SK-N-SH treated with all-trans-retinoic acid at 6 μM for 48 hours (cell line): ENCODE results near the gene TPST1.
A peak's percentile ranks its signal among the peaks of the same experiment; 100 is the strongest.
"Not testable (repeated sequence)": the region's sequence is repeated elsewhere in the genome, so short reads cannot be mapped to it uniquely, and the experiment has no call there.

Experiments used
- ATAC-seq: fragments of 200-7000 bp; cut with Tn5 transposase; 3 replicates; pipeline ENCODE4 v1.9.1; 2020; ENCODE audit warnings: mild to moderate bottlenecking, moderate library complexity
- ARNTL ChIP-seq: fragments of 450-650 bp; formaldehyde crosslinking; IDR thresholded peaks from 2 replicates; pipeline ENCODE4 v1.5.0; 2020; ENCODE audit warnings: low read depth, mild to moderate bottlenecking, moderate library complexity, borderline replicate concordance
- BACH2 ChIP-seq: fragments of 250-450 bp; sonication (Bioruptor Pico); IDR thresholded peaks from 2 replicates; pipeline ENCODE4 v1.9.0; 2021; ENCODE audit warnings: mild to moderate bottlenecking, borderline replicate concordance
- CSDC2 ChIP-seq: fragments of 250-450 bp; sonication (Bioruptor Pico); IDR thresholded peaks from 2 replicates; pipeline ENCODE4 v1.5.0; 2020; ENCODE audit warnings: mild to moderate bottlenecking, moderate library complexity
- ISL1 ChIP-seq: fragments of 250-450 bp; sonication (Bioruptor Pico); IDR thresholded peaks from 2 replicates; pipeline ENCODE4 v2.1.2; 2022; ENCODE audit warnings: mild to moderate bottlenecking, moderate library complexity
- OSR1 ChIP-seq: fragments of 250-450 bp; sonication (Bioruptor Pico); IDR thresholded peaks from 2 replicates; pipeline ENCODE4 v1.8.0; 2022; ENCODE audit warnings: moderate library complexity, mild to moderate bottlenecking, inconsistent platforms
- PPARA ChIP-seq: fragments of 250-450 bp; sonication (Bioruptor Pico); IDR thresholded peaks from 2 replicates; pipeline ENCODE4 v1.5.0; 2020; ENCODE audit warnings: mild to moderate bottlenecking, borderline replicate concordance
- RARB ChIP-seq: fragments of 250-450 bp; sonication (Bioruptor Pico); IDR thresholded peaks from 2 replicates; pipeline ENCODE4 v1.8.0; 2021; ENCODE audit warnings: mild to moderate bottlenecking, moderate library complexity
- TCF4 ChIP-seq: fragments of 250-450 bp; sonication (Bioruptor Pico); IDR thresholded peaks from 2 replicates; pipeline ENCODE4 v1.8.0; 2021; ENCODE audit warnings: mild to moderate bottlenecking, moderate library complexity, borderline replicate concordance
- TOX ChIP-seq: fragments of 250-450 bp; sonication (Bioruptor Pico); IDR thresholded peaks from 2 replicates; pipeline ENCODE4 v1.8.0; 2021; ENCODE audit warnings: mild to moderate bottlenecking, moderate library complexity, borderline replicate concordance
- ZFP3 ChIP-seq: fragments of 250-450 bp; sonication (Bioruptor Pico); IDR thresholded peaks from 2 replicates; pipeline ENCODE4 v1.5.0; 2020; ENCODE audit warnings: mild to moderate bottlenecking, moderate library complexity
- ZNF565 ChIP-seq: fragments of 450-650 bp; formaldehyde crosslinking; conservative IDR thresholded peaks from 2 replicates; pipeline ENCODE4 v1.5.0; 2020; ENCODE audit warnings: low read depth, mild to moderate bottlenecking, moderate library complexity
- ZNF8 ChIP-seq: fragments of 450-650 bp; formaldehyde crosslinking; IDR thresholded peaks from 2 replicates; pipeline ENCODE4 v1.5.0; 2020; ENCODE audit warnings: mild to moderate bottlenecking, moderate library complexity
- TF ChIP-seq, protein P1 (sequence below): fragments of 250-450 bp; sonication (Bioruptor Pico); IDR thresholded peaks from 2 replicates; pipeline ENCODE4 v1.8.0; 2021; ENCODE audit warnings: low read depth, mild to moderate bottlenecking, moderate library complexity, borderline replicate concordance
- TF ChIP-seq, protein P2 (sequence below): fragments of 250-450 bp; sonication (Bioruptor Pico); IDR thresholded peaks from 2 replicates; pipeline ENCODE4 v1.5.0; 2020; ENCODE audit warnings: mild to moderate bottlenecking, moderate library complexity
- TF ChIP-seq, protein P3 (sequence below): fragments of 250-450 bp; sonication (Bioruptor Pico); IDR thresholded peaks from 2 replicates; pipeline ENCODE4 v1.5.1; 2020; ENCODE audit warnings: low read depth, mild to moderate bottlenecking, moderate library complexity
- TF ChIP-seq, protein P4 (sequence below): fragments of 250-450 bp; sonication (Bioruptor Pico); IDR thresholded peaks from 2 replicates; pipeline ENCODE4 v1.8.0; 2020; ENCODE audit warnings: mild to moderate bottlenecking, moderate library complexity, borderline replicate concordance

TPST1 gene

GRCh38 chr7:66219805-66220204 lies 14.7 kb downstream of the TPST1 start:
- TF ChIP-seq PPARA (CRISPR knock-in tag): no peak
- no peak for TF ChIP-seq TCF4 (CRISPR knock-in tag)
- no peak for TF ChIP-seq TOX (CRISPR knock-in tag)
- no peak for TF ChIP-seq ISL1 (CRISPR knock-in tag)
- no peak for TF ChIP-seq ZNF8 (CRISPR knock-in tag)
- no peak for TF ChIP-seq OSR1 (CRISPR knock-in tag)
- TF ChIP-seq ARNTL (CRISPR knock-in tag): no peak
- TF ChIP-seq BACH2 (CRISPR knock-in tag): no peak
- TF ChIP-seq, protein P1, sequence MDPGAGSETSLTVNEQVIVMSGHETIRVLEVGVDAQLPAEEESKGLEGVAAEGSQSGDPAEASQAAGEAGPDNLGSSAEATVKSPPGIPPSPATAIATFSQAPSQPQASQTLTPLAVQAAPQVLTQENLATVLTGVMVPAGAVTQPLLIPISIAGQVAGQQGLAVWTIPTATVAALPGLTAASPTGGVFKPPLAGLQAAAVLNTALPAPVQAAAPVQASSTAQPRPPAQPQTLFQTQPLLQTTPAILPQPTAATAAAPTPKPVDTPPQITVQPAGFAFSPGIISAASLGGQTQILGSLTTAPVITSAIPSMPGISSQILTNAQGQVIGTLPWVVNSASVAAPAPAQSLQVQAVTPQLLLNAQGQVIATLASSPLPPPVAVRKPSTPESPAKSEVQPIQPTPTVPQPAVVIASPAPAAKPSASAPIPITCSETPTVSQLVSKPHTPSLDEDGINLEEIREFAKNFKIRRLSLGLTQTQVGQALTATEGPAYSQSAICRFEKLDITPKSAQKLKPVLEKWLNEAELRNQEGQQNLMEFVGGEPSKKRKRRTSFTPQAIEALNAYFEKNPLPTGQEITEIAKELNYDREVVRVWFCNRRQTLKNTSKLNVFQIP (CRISPR knock-in tag): no peak
- no peak for TF ChIP-seq ZFP3
- TF ChIP-seq CSDC2: no peak
- no peak for TF ChIP-seq RARB
- TF ChIP-seq ZNF565: no peak
- TF ChIP-seq, protein P2, sequence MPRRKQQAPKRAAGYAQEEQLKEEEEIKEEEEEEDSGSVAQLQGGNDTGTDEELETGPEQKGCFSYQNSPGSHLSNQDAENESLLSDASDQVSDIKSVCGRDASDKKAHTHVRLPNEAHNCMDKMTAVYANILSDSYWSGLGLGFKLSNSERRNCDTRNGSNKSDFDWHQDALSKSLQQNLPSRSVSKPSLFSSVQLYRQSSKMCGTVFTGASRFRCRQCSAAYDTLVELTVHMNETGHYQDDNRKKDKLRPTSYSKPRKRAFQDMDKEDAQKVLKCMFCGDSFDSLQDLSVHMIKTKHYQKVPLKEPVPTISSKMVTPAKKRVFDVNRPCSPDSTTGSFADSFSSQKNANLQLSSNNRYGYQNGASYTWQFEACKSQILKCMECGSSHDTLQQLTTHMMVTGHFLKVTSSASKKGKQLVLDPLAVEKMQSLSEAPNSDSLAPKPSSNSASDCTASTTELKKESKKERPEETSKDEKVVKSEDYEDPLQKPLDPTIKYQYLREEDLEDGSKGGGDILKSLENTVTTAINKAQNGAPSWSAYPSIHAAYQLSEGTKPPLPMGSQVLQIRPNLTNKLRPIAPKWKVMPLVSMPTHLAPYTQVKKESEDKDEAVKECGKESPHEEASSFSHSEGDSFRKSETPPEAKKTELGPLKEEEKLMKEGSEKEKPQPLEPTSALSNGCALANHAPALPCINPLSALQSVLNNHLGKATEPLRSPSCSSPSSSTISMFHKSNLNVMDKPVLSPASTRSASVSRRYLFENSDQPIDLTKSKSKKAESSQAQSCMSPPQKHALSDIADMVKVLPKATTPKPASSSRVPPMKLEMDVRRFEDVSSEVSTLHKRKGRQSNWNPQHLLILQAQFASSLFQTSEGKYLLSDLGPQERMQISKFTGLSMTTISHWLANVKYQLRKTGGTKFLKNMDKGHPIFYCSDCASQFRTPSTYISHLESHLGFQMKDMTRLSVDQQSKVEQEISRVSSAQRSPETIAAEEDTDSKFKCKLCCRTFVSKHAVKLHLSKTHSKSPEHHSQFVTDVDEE: no peak
- TF ChIP-seq, protein P3, sequence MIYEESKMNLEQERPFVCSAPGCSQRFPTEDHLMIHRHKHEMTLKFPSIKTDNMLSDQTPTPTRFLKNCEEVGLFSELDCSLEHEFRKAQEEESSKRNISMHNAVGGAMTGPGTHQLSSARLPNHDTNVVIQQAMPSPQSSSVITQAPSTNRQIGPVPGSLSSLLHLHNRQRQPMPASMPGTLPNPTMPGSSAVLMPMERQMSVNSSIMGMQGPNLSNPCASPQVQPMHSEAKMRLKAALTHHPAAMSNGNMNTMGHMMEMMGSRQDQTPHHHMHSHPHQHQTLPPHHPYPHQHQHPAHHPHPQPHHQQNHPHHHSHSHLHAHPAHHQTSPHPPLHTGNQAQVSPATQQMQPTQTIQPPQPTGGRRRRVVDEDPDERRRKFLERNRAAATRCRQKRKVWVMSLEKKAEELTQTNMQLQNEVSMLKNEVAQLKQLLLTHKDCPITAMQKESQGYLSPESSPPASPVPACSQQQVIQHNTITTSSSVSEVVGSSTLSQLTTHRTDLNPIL (CRISPR knock-in tag): no peak
- TF ChIP-seq, protein P4, sequence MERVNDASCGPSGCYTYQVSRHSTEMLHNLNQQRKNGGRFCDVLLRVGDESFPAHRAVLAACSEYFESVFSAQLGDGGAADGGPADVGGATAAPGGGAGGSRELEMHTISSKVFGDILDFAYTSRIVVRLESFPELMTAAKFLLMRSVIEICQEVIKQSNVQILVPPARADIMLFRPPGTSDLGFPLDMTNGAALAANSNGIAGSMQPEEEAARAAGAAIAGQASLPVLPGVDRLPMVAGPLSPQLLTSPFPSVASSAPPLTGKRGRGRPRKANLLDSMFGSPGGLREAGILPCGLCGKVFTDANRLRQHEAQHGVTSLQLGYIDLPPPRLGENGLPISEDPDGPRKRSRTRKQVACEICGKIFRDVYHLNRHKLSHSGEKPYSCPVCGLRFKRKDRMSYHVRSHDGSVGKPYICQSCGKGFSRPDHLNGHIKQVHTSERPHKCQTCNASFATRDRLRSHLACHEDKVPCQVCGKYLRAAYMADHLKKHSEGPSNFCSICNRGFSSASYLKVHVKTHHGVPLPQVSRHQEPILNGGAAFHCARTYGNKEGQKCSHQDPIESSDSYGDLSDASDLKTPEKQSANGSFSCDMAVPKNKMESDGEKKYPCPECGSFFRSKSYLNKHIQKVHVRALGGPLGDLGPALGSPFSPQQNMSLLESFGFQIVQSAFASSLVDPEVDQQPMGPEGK (CRISPR knock-in tag): no peak
- no peak for ATAC-seq

DNA sequence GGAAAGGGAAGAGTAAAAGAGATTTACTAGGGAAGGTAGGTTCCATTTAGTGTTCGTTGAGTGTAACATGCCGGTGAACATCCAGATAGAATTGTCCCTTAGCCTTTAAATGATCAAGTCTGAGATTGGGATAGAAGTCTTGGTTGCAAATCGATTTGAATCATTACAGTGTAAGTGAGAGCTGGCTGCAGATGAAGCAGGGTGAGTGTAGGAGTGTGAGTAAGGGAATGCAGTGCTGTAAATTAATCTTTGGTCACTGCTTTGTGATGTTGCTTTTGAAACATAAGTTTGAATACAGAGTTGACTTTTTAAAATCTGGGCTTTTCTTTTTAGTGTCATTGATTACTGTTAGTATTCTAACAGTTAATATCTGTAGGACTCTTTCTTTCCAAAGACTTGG lies 16.3 kb downstream of the TPST1 start:
- peak; percentile 54; the same call in 2 of the 3 replicates for ATAC-seq
- TF ChIP-seq, protein P4 (CRISPR knock-in tag): no peak

GRCh38 chr7:66227808-66228207 lies 22.7 kb downstream of the TPST1 start:
- no peak for TF ChIP-seq ARNTL (CRISPR knock-in tag)
- peak; percentile 97 for TF ChIP-seq ZNF8 (CRISPR knock-in tag)
- ATAC-seq: no peak

- TF ChIP-seq ZNF8 (CRISPR knock-in tag): peak; percentile 93
Measured at GRCh38 chr7:66231326-66232216, 26.4 kb downstream of the TPST1 start.

More at GRCh38 chr7:66231326-66232216, 26.4 kb downstream of the TPST1 start:
- ATAC-seq: not testable (repeated sequence)
